H1 (cell line): ENCODE data around the gene TMPRSS13. TPM values are rescaled to one million over a fixed set of nuclear protein-coding genes. Genes with fewer than 3 reads are reported as not detected.

Source experiments
- CTCF ChIA-PET: fragments of 300-600 bp; sonication (Branson Sonifier 250); formaldehyde crosslinking; loops from one replicate; lab custom pipeline; 2021; ENCODE audit not compliant: partially characterized antibody; lab: Charles Lee
- POLR2A ChIA-PET: fragments of 300-600 bp; sonication (Branson Sonifier 250); formaldehyde crosslinking; loops from one replicate; lab custom pipeline; 2021; ENCODE audit warnings: inconsistent platforms; ENCODE audit not compliant: partially characterized antibody; lab: Charles Lee
- DNase-seq, 2 experiments: peaks; one replicate each; pipeline versions ENCODE4 v3.0.0 to v3.0.0-alpha.2; 2010 to 2022; ENCODE audit warnings: low spot score in 2 of 2, low read depth in 1 of 2, mixed read lengths in 1 of 2
- FAIRE-seq: peaks from 2 replicates; lab custom pipeline; 2011; peaks lifted over from hg19 to GRCh38; lab: Jason Lieb, UNC
- H2AFZ ChIP-seq: 2 replicates; pipeline ENCODE4 v1.8.1; 2012; ENCODE audit warnings: low read length, inconsistent platforms
- H2AK5ac ChIP-seq: 2 replicates; pipeline ENCODE4 v1.6.1; 2013; ENCODE audit warnings: low read depth, low read length
- H2BK120ac ChIP-seq: replicated peaks from 2 replicates; pipeline ENCODE3; 2013; ENCODE audit warnings: low read depth, low read length, inconsistent platforms
- H2BK12ac ChIP-seq: 2 replicates; pipeline ENCODE4 v1.6.1; 2013; ENCODE audit warnings: low read depth, low read length
- H2BK15ac ChIP-seq: 2 replicates; pipeline ENCODE4 v1.6.1; 2013; ENCODE audit warnings: low read length
- H2BK20ac ChIP-seq: 2 replicates; pipeline ENCODE4 v1.6.1; 2013; ENCODE audit warnings: low read length
- H2BK5ac ChIP-seq: 2 replicates; pipeline ENCODE4 v1.6.1; 2013; ENCODE audit warnings: low read depth, low read length
- H3K14ac ChIP-seq: 2 replicates; pipeline ENCODE4 v1.6.1; 2013; ENCODE audit warnings: inconsistent platforms; ENCODE audit not compliant: insufficient read length
- H3K18ac ChIP-seq: 2 replicates; pipeline ENCODE4 v1.6.1; 2013; ENCODE audit warnings: low read length; ENCODE audit errors: extremely low read depth
- H3K23ac ChIP-seq: 2 replicates; pipeline ENCODE4 v1.6.1; 2013; ENCODE audit warnings: inconsistent platforms; ENCODE audit not compliant: insufficient read length
- H3K23me2 ChIP-seq: 2 replicates; pipeline ENCODE4 v1.6.1; 2013; ENCODE audit warnings: low read depth, low read length
- H3K27ac ChIP-seq: 2 replicates; pipeline ENCODE4 v1.6.1; 2011; ENCODE audit warnings: low read depth, low read length, inconsistent platforms
- H3K27me3 ChIP-seq, 4 experiments: replicated peaks in 1 of 4; 1 replicate in 1 of 4; 2 replicates in 3 of 4; pipeline versions ENCODE4 v1.6.1 to v1.8.1; 2011 to 2013; ENCODE audit warnings: low read length in 3 of 4, mild to moderate bottlenecking in 3 of 4, inconsistent platforms in 2 of 4, mixed read lengths in 2 of 4, moderate library complexity in 1 of 4; ENCODE audit not compliant: control insufficient read depth in 3 of 4, insufficient read depth in 3 of 4; ENCODE audit errors: extremely low read depth in 1 of 4
- H3K36me3 ChIP-seq, 4 experiments: 2 replicates each; pipeline versions ENCODE4 v1.6.1 to v1.8.1; 2011 to 2013; ENCODE audit warnings: mild to moderate bottlenecking in 4 of 4, low read length in 3 of 4, moderate library complexity in 2 of 4, control low read depth in 1 of 4, inconsistent platforms in 1 of 4; ENCODE audit not compliant: insufficient read depth in 4 of 4, control insufficient read depth in 2 of 4
- H3K4ac ChIP-seq: replicated peaks from 2 replicates; pipeline ENCODE3; 2013; ENCODE audit warnings: low read length, low read depth, mixed read lengths, inconsistent platforms; ENCODE audit not compliant: insufficient read length
- H3K4me1 ChIP-seq, 4 experiments: replicated peaks in 1 of 4; 1 replicate in 1 of 4; 2 replicates in 3 of 4; pipeline versions ENCODE4 v1.6.1 to v1.8.1; 2011 to 2013; ENCODE audit warnings: low read length in 3 of 4, inconsistent platforms in 2 of 4, mixed read lengths in 1 of 4; ENCODE audit not compliant: insufficient read depth in 4 of 4, control insufficient read depth in 3 of 4
- H3K4me2 ChIP-seq, 2 experiments: 2 replicates each; pipeline versions ENCODE4 v1.6.1 to v1.8.1; 2011 to 2013; ENCODE audit warnings: low read depth in 2 of 2, low read length in 2 of 2, control low read depth in 1 of 2, inconsistent platforms in 1 of 2, mild to moderate bottlenecking in 1 of 2; ENCODE audit not compliant: insufficient read depth in 1 of 2
- H3K4me3 ChIP-seq, 4 experiments: fragments of 200-600, 300-600 bp in 1 of 4; sonication (generic), shearing (Covaris generic), sonication (Bioruptor Twin) in 1 of 4; 2 replicates each; pipeline versions ENCODE4 v1.5.1 to v1.8.1; 2011 to 2016; ENCODE audit warnings: low read length in 4 of 4, low read depth in 3 of 4, control low read depth in 2 of 4, inconsistent platforms in 2 of 4, mild to moderate bottlenecking in 2 of 4, mixed read lengths in 1 of 4, moderate library complexity in 1 of 4; ENCODE audit not compliant: insufficient read depth in 2 of 4; ENCODE audit errors: extremely low read depth in 1 of 4
- H3K56ac ChIP-seq: replicated peaks from 2 replicates; pipeline ENCODE3; 2013; ENCODE audit warnings: low read depth, mild to moderate bottlenecking, mixed read lengths, low read length, inconsistent platforms; ENCODE audit not compliant: insufficient read length
- H3K79me1 ChIP-seq: 2 replicates; pipeline ENCODE4 v1.6.1; 2013; ENCODE audit warnings: low read depth, low read length, control low read depth
- H3K79me2 ChIP-seq, 2 experiments: 2 replicates each; pipeline versions ENCODE4 v1.6.1 to v1.8.1; 2012 to 2013; ENCODE audit warnings: low read length in 2 of 2, mild to moderate bottlenecking in 2 of 2, inconsistent platforms in 1 of 2; ENCODE audit not compliant: insufficient read depth in 2 of 2, control insufficient read depth in 1 of 2
- H3K9ac ChIP-seq, 4 experiments: replicated peaks in 1 of 4; 1 replicate in 1 of 4; 2 replicates in 3 of 4; pipeline versions ENCODE4 v1.6.1 to v1.8.1; 2011 to 2013; ENCODE audit warnings: low read depth in 3 of 4, low read length in 3 of 4, control low read depth in 2 of 4, mild to moderate bottlenecking in 2 of 4, moderate library complexity in 2 of 4, inconsistent platforms in 1 of 4; ENCODE audit errors: extremely low read depth in 1 of 4
- H3K9me3 ChIP-seq, 2 experiments: 2 replicates each; pipeline versions ENCODE4 v1.6.1 to v1.8.1; 2012 to 2013; ENCODE audit warnings: mild to moderate bottlenecking in 2 of 2, moderate library complexity in 2 of 2, control low read depth in 1 of 2, inconsistent platforms in 1 of 2, low read depth in 1 of 2, low read length in 1 of 2, mixed read lengths in 1 of 2; ENCODE audit not compliant: insufficient read depth in 2 of 2
- H4K20me1 ChIP-seq, 2 experiments: replicated peaks in 1 of 2; 2 replicates each; pipeline versions ENCODE3 to v1.8.1; 2011 to 2013; ENCODE audit warnings: inconsistent platforms in 2 of 2, low read length in 2 of 2, mild to moderate bottlenecking in 1 of 2; ENCODE audit not compliant: insufficient read depth in 2 of 2, control insufficient read depth in 1 of 2
- H4K5ac ChIP-seq: 2 replicates; pipeline ENCODE4 v1.6.1; 2013; ENCODE audit warnings: low read length, low read depth, mixed read lengths, inconsistent platforms; ENCODE audit not compliant: insufficient read length
- H4K8ac ChIP-seq: 2 replicates; pipeline ENCODE4 v1.8.0; 2013; ENCODE audit warnings: mild to moderate bottlenecking, moderate library complexity, low read length, inconsistent platforms; ENCODE audit not compliant: insufficient read depth; ENCODE audit errors: extremely low read depth
- H4K91ac ChIP-seq: replicated peaks from 2 replicates; pipeline ENCODE3; 2013; ENCODE audit warnings: low read length, mixed read lengths, inconsistent platforms; ENCODE audit not compliant: insufficient read length
- CTBP2 ChIP-seq: IDR thresholded peaks from 2 replicates; pipeline ENCODE4 v1.7.0; 2011; ENCODE audit warnings: borderline replicate concordance, mild to moderate bottlenecking, moderate library complexity, mixed read lengths, low read length; ENCODE audit not compliant: insufficient read depth, insufficient read length
- FOSL1 ChIP-seq: IDR thresholded peaks from 2 replicates; pipeline ENCODE4 v1.6.1; 2011; ENCODE audit warnings: mild to moderate bottlenecking, low read depth, low read length, moderate library complexity; ENCODE audit not compliant: insufficient read depth
- HDAC2 ChIP-seq, 2 experiments: fragments of 300-600 bp in 1 of 2; sonication (generic) in 1 of 2; IDR thresholded peaks; 2 replicates each; pipeline ENCODE4 v1.6.1; 2011 to 2012; ENCODE audit warnings: low read depth in 2 of 2, low read length in 2 of 2, mild to moderate bottlenecking in 2 of 2, moderate library complexity in 2 of 2, borderline replicate concordance in 1 of 2, inconsistent platforms in 1 of 2
- POLR2A ChIP-seq, 2 experiments: IDR thresholded peaks; 1 replicate in 1 of 2; 2 replicates in 1 of 2; pipeline ENCODE4 v1.6.1; 2011; ENCODE audit warnings: low read depth in 2 of 2, low read length in 2 of 2, mild to moderate bottlenecking in 2 of 2; ENCODE audit errors: control extremely low read depth in 1 of 2
- SP4 ChIP-seq: IDR thresholded peaks from 2 replicates; pipeline ENCODE4 v1.6.1; 2012; ENCODE audit warnings: low read length, inconsistent platforms
- TBP ChIP-seq: IDR thresholded peaks from 2 replicates; pipeline ENCODE4 v1.6.1; 2011; ENCODE audit warnings: low read depth, low read length, improper control_type of control experiment
- WGBS, 2 experiments: shearing (Covaris generic) in 1 of 2; methylation state at CpG; one replicate each; pipeline versions ENCODE4 v1.1.6 to v1.1.7; 2013 to 2015; ENCODE audit warnings: low lambda C conversion rate in 2 of 2, mixed read lengths in 2 of 2, inconsistent platforms in 1 of 2, low coverage in 1 of 2, missing lambda C conversion rate in 1 of 2; ENCODE audit not compliant: insufficient replicate concordance in 2 of 2, insufficient coverage in 1 of 2, insufficient read length in 1 of 2; ENCODE audit errors: extremely low coverage in 1 of 2, missing lambda C conversion rate in 1 of 2; 5-methylcytosine and 5-hydroxymethylcytosine counted together
- polyA plus RNA-seq, 7 experiments: library from polyadenylated mRNA; depleted of rRNA in 3 of 7; stranded (reverse) in 5 of 7; unstranded in 2 of 7; fragments of >200 nt in 5 of 7; fragments of 200-250 nt in 2 of 7; gene quantifications; 1 replicate in 5 of 7; 2 replicates in 1 of 7; 4 replicates in 1 of 7; pipeline versions ENCODE4 v1.2.1 to v1.2.3, GENCODE V29; 2011 to 2013; ENCODE audit warnings: missing spikeins in 2 of 7, mixed read lengths in 2 of 7
- total RNA-seq: library from RNA; stranded (reverse); fragmentation: NEBNext Ultra II Directional; extraction: Animal tissue kit (Norgen Biotek cat#: 25700); gene quantifications from 2 replicates; pipeline ENCODE4 v1.2.1, GENCODE V29; 2021

The TMPRSS13 gene
- total and polyA plus RNA-seq, 2 of the 8 experiments (the other 6 are each of a cell fraction or from before 2014, with no cell fraction given): 0.61 to 0.79 TPM

GRCh38 chr11:117913736-117914397, 15.3 kb downstream of the TMPRSS13 start:
- Histone ChIP-seq H3K4me3 (no peak overlapping the region), H3K27ac (no peak overlapping the region), H2BK5ac (no peak overlapping the region), H3K14ac (no peak overlapping the region), H4K8ac (no peak overlapping the region), H3K23ac (no peak overlapping the region), H3K79me1 (no peaks in the 10 kb centered on the region), H3K4me2 (no peak overlapping the region), H3K4me1 (peaks cover 0 to 4% (median 0%) of the 10 kb centered on the region in 4 experiments; a peak in 1 of 7 replicates), H4K20me1 (peaks cover 0 to 2% of the 10 kb centered on the region in 2 experiments), H2BK15ac (no peak overlapping the region), H2BK20ac (no peak overlapping the region), H2AK5ac (no peak overlapping the region), H3K9ac (no peak overlapping the region), H3K79me2 (no peaks in the 10 kb centered on the region), H4K91ac (no peak overlapping the region), H3K36me3 (no peaks in the 10 kb centered on the region), H3K18ac (no peak overlapping the region), H3K9me3 (no peaks in the 10 kb centered on the region), H2BK120ac (no peak overlapping the region), H2AFZ (no peak overlapping the region), H2BK12ac (peak overlapping the region; percentile 21; the same call in 1 of the 2 replicates), H3K27me3 (no peaks in the 10 kb centered on the region), H3K4ac (no peak overlapping the region), H3K56ac (no peak overlapping the region), H4K5ac (no peak overlapping the region), H3K23me2 (no peaks in the 10 kb centered on the region; the same call in 1 of the 2 replicates)
- FAIRE-seq: no peak
- TF ChIP-seq HDAC2 (IDR thresholded peaks at IDR 0.05; ENCODE audit: borderline replicate concordance in 1 of 2, low read depth in 2 of 2, low read length in 2 of 2) (no peak), CTBP2 (no peak), TBP (no peak), SP4 (no peak), FOSL1 (no peak), POLR2A (IDR thresholded peaks at IDR 0.05; ENCODE audit: control extremely low read depth in 1 of 2, low read depth in 2 of 2, low read length in 2 of 2) (no peak)
- ChIA-PET POLR2A (no interaction called here), CTCF (interaction anchor here (1.0 to 14.8 kb wide), 13 partner anchors 9 to 97 kb away, joined by 3 to 143 read pairs (median 4); partner anchors contain the start of gene TMPRSS13)
- DNase-seq: no peak
- 93% methylated on average over 9 of the region's 9 CpGs; no CpG with 5 or more reads in 1 of the 2 experiments for WGBS, 2 experiments
